Activated CD8-positive, alpha-beta memory T cell treated with anti-CD3 and anti-CD28 coated beads for 4 hours (primary cell): ENCODE measurements around the gene CCDC102A.
"Not testable (repeated sequence)": the region's sequence is repeated elsewhere in the genome, so short reads cannot be mapped to it uniquely, and the experiment has no call there.

Source experiments
- DNase-seq, 2 donors: peaks; one replicate each; pipeline ENCODE4 v3.0.0-alpha.2; 2020; ENCODE audit warnings: low read depth in 2 of 2

CCDC102A gene

DNA sequence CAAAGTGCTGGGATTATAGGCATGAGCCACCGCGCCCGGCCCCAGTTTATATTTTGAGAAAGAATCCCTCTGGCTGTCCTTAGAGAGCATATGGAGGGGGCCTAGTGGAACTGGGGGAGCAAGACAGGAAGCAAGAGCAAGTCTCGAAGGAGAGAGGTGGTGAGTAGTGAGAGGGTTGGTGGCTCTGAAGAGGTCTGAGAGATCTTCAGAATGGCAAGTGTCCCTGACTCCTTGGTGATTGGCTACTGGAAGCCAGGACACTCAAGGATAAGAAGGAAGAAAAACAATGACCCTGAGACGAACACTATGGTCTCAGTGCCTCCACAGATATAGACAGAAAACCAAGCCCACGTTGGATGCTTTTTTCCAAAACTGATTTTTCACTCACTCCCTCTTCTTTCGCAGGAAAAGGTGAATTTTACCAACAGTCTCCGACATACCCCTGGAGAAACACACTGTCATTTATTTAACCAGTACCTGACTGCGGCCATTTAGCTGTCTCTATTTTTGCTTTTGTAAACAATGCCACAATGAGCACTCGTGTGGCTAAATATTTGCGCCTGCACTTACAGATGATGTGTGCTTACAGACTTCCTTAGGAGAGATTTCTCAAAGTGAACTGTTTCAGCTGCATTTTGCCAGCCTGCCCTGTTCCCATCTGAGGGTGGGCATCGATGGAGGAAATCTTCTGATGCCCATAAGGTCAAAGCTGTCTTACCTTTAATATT lies 34.2 kb downstream of the CCDC102A start:
- DNase-seq, result no peak

DNA sequence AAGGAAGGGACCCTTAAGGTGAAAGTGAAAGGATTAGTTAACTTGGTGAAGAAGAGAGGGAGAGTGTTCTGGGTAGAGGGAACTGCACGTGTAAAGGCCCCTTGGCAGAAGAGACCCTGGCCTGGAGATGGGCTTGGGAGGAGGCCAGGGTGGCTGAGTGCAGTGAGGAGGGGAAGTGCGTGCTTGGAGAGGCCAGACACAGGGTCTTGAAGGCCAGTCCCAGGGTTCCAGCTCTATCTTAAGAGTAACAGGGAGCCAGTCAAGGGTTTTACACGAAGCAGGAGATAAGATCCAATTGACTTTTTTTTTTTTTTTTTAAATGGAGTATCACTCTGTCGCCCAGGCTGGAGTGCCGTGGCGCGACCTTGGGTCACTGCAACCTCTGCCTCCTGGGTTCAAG lies 34.9 kb downstream of the CCDC102A start:
- no peak for DNase-seq

DNA sequence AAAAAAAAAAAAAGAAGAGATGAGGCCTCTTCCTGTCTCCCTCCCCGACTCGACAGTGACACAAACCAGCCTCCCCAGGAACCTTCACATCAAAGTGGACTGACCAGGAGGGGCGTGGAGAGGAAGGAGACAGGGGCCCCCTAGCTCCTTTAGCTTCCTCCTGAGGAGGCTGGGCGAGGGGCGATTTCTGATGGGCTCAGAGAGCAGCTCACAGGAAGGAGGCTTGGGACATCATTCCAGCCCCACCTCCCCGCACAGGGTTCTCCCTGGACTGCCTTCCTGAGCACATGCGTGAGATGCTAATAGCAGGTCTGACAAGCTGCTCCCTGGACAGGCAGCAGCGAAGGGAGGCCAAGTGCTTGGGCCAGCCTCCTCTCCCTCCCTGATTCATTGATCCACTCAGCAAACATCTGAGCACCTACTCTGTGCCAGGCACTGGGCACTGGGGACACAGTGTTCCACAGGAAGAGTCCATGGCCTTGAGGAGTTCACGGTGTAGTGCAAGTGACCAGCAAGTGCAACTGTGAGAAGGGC lies 35.7 kb downstream of the CCDC102A start:
- no peak for DNase-seq

DNA sequence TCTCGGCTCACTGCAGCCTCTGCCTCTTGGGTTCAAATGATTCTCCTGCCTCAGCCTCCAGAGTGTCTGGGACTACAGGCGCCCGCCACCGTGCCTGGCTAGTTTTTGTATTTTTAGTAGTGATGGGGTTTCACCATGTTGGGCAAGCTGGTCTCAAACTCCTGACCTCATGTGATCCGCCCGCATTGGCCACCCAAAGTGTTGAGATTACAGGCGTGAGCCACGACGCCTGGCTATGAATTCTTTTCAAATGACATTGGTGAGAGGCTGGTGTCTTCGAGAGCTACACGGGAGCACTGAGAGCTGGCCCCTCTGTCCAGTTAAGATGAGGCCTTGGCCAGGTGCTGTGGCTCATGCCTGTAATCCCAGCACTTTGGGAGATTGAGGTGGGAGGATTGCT lies 36.4 kb downstream of the CCDC102A start:
- DNase-seq, result not testable (repeated sequence)

- no peak for DNase-seq
Measured at GRCh38 chr16:57498031-57498430, 38.3 kb downstream of the CCDC102A start.

GRCh38 chr16:57497121-57497520 lies 39.2 kb downstream of the CCDC102A start:
- no peak for DNase-seq

DNA sequence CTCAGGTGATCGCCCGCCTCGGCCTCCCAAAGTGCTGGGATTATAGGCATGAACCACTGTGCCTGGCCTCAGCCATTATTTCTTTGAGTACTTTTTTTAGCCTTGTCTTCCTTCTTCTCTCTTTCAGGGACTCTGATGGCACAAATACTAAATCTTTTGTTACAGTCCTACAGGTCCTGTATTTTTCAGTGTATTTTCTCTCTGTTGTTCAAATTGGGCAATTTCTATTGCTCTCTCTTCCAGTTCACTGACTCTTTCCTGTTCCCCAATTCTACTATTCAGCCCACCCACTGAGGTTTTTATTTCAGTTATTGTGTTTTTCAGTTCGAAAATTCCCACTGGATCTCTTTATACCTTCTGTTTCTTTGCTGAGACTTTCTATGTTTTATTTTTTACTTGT lies 42.6 kb downstream of the CCDC102A start:
- no peak for DNase-seq

- no peak for DNase-seq
Measured at GRCh38 chr16:57489229-57489628, 47.1 kb downstream of the CCDC102A start.

- no peak for DNase-seq
Measured at GRCh38 chr16:57486858-57487834, 49.2 kb downstream of the CCDC102A start.

DNA sequence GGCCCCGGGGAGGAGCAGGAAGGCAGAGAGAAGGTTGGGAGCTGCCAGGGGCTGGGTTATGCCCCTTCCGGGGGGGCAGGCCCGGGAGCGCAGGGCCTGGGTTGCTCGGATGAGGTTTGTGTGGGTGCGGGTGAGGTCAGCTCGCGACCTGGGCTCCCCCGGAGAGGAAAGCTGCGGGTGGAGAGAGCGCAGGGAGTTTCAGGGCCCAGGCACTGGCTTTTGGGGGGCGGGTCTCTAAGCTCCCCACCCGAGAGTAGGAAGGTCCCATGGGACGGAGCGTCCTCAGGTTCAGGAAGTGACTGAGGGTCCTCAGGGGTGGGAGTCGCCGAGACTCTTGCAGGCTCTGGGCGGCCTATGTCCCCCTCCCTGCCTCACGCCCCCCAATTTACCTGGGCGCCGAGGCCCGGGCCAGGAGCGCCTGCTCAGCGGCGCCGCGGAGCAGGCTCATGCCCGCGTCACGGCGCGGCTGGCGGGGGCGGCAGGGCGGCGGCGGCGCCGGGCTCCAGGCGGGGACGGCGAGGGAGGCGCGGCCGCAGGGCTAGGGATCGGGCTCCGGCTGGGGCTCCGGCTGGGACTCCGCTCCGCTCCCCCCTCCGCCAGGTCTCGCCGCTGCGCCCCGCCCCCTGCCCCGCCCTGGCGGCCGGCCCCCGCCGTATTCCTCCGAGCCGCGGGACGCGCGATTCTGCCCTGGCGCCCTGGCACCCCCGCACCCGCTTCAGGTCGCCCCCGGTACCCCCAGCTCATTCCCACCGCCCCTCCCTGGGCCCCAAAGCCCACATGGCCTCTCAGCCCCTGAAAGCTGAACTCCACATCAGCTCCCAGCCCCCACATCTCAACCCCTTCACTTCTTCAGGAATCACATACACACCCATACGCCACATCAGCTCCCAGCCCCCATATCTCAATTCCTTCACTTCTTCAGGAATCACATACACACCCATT lies 50.2 kb downstream of the CCDC102A start, which contains the start of gene DOK4:
TSS of gene DOK4 (minus strand) at position 578 of the 942 bp plus-strand sequence. CDS start 6,986 bp downstream, outside the sequence.
- DNase-seq, result peak; percentile 40 to 50

- DNase-seq, result no peak
Measured at GRCh38 chr16:57485091-57485915, 51.1 kb downstream of the CCDC102A start.

DNA sequence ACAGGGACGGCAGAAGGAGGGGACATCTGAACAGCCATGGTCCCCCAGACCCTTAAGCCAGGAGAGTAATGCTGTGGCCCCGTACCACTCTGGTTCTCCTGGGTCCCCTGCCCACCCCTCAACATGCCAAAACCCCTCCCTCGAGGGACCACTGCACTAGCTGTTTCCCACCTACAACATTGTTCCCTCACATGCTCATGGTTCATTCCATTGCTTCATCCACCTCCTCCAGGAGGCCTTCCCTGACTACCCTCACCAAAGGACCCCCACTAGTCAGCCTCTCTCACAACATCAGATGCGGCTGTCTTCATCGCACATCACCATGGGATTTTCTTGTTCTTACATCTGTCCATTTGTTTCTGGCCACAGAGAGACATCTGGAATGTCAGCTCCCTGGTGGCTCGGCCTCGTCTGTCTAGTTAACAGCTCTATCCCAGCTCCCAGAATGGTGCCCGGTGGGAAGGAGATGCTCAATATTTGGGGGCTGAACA lies 51.8 kb downstream of the CCDC102A start:
- DNase-seq, result no peak

GRCh38 chr16:57483725-57484514 lies 52.5 kb downstream of the CCDC102A start:
- no peak for DNase-seq

- no peak for DNase-seq
Measured at GRCh38 chr16:57482845-57483545, 53.4 kb downstream of the CCDC102A start.

DNA sequence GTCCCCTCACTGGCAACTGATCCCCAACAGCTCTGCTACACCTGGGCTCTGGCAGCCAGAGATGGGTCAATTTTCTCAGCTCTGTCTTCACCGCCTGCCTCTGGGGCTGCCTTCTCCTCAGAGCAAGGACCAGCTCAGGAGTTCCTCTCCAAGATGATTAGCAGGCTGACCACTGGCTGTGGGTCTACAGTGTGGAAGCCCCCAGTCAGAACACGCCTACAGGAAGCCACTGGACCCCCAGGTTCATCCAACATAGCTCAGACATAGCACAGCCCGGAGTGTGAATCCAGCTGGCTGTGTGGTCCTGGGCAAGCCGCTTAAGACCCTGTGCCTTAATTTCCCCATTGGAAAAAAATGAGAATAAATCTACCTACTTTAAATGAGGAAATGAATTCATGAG lies 55.0 kb downstream of the CCDC102A start:
- DNase-seq, result no peak

DNA sequence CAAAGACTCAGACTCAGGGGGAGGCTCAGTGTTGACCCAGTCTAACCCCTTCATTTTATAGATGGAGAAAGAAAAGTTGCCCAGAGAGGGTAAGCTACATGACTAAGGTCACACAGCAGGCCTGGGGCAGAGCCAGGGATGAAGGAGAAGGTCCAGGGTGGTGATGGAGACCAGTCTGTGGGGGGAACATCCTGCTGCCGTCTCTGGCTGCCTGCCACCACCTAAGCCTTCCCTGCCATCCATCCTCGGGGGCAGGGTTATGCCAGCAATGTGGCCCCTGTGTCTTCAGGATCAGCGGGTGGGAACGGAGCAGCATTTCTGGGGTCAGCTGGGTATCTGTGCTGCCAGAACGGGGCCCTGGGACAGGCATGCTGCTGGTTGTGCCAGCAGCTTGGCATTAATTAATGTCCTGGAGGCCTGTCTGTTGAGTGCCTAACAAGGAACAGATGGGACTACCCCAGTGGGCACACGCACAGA lies 55.6 kb downstream of the CCDC102A start:
- DNase-seq, result no peak

- no peak for DNase-seq
Measured at GRCh38 chr16:57479976-57480753, 56.2 kb downstream of the CCDC102A start.
